Fibroblast of skin of left quadriceps (primary cell): Measurements from ENCODE around the gene ARMC9.

Source experiments
- DNase-seq, 2 experiments: peaks; one replicate each; pipeline ENCODE4 v3.0.0-alpha.2; 2013; ENCODE audit warnings: low read depth in 2 of 2

Gene ARMC9

DNA sequence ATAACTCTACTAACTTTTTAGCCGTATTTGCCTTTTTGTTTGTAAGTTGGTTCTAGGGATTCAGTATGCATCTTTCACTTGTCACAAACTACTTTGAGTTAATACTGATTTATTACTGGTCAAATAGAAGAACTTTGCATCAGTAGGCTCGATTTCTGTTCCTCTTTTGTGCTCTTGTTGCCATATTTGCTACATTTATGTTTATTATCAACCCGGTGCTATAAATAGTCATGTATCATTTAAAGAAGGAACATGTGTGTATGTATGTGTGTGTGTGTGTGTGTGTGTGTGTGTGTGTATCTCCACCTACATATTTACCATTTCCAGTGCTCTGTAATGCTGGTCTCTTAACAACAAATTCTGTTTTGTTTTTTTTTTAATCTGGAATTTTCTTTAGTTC lies 117.5 kb downstream of the ARMC9 start:
- no peak for DNase-seq

DNA sequence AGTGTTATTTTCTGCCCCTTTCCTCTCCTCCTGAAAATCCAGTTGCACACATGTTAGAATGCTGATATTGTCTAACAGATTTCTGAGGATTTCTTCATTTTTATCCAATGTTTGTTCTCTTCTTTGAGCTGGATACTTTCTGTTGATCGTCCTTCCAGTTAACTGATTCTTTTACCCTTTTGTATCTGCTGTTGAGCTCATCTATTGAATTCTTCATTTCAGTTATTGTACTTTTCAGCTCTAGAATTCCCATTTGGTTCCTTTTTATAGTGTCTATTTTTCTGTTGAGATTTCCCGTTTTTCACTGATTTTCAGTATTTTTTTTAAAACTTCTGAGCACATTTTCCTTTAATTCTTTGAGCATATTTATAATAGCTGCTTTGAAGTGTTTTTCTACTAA lies 119.1 kb downstream of the ARMC9 start:
- no peak for DNase-seq

DNA sequence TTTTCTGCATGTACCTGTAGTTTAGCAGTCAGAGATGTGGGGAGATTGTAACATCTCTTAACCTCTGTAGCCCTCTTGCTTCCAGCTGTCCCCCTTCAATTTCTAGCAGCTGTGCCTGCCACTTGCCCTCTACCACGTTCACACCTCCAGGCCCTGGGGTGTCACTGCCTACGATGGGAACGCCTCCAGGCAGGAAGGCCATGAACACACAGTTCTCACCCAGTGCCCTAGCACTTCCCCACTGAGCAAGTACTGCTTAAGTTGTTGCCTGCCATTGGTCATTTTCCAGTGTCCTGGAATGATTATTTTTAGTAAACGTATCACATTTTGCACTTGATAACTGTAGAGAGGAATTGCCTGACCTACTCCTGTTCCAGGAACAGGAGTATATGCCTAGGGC lies 120.0 kb downstream of the ARMC9 start:
- no peak for DNase-seq

DNA sequence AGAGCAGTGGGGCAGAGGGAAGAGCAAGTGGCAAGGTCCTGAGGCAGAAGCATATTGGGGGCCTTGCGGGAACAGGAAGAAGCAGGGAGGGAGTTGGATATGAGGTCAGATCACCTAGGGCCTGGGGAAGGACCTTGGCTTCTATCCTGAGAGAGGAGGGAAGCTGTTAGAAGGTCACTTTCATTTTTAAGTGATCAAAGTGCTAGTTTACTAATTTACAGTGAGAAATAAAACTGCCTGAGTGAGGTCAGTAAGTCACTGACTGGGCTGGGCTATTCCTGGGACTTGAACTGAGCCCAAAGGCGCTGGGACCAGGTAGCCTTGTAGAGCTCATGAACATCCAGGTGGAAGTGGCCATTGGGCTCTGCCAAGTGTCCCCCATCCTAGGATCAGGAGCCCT lies 120.5 kb downstream of the ARMC9 start:
- DNase-seq: no peak

DNA sequence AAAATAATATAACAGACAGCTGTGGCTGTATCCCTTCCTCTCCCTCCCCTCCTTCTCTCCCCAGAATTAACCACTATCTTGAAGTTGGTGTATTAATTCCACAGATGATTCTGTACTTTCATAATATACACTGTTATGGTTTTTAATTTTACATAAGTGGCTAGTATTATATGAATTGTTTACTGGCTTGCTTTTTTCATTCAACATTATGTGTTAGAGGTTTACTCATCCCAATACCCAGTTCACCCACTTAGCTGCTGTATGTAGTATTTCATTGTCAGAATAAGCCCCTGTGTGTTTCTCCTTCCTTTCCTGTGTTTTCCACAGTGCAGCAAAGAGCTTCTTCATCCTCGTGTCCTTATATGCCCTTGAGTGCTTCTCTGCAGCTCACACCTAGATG lies 121.4 kb downstream of the ARMC9 start:
- DNase-seq: no peak

DNA sequence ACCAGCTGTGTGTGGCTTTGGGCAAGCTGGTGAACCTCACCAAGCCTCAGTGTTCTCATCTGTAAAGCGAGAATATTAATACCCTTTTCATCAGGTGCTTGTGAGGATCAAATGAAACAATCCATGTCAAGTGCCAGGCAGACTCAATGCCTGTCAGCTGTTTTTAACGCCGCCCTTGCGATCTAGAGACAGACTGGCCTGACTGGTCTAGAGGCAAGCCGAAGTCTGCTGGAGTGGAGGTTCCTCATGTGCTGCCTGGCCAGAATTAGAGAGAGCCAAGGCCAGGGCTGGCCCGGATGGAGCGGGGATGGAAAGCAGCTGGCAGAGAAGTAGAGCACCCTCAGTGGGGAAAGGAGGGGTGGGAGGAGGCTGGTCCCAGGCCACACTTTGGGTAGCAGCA lies 122.6 kb downstream of the ARMC9 start:
- no peak for DNase-seq

DNA sequence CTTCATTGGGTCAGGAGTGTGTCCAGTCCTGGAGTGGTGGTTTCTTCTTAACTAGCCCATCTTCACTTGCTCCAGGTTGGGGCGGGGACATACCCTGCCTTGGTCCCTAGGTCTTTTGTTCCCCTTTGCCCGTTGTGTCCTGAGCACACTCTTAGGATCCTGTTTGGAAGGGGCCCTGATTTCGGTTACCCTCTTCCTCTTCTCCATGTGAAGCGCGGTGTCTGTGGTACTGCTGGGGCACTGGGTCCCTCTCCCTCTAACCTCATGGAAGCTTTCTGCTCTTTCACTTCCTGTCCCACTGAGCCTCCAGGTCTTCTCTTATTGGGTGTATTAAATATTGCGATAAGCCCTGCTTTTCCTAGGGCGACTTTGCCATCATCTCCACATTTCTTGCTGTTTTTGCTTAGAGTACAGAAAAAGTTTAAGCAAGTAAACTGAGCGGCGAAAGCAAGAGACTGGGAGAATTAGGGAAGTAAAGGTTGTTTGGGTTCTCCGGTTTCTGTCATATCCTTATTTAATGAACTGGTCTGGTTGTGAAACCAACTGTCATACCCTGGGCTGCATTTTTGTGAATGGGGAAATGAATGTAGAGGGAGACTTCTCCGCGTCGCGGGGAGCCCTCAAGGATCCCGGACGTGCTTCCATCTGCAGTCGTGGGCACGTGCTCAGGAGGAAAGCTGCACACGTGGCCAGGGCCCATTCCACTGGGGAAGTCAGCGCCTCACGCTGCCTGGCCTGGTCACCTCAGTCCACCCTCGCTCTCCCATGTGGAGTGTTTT lies 123.3 kb downstream of the ARMC9 start:
- no peak for DNase-seq

DNA sequence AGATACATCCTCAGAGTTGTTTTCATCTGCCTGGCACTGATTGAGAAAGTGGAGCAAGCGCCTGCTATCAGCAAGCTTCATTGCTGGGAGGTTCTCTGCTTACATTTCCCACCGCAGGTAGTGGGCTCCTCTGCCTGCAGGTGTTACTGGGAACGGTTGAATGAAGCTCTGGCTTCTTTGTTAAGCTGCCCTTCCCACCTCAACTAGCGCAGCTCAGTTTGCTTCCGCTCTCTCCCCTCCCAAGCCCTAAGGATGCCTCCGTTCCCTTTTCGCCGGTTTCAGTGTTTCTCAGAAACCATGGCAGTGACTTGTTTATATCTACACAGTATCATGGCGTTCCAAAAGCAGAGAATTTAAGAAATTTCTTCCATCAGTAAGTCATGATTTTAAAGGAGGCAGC lies 124.9 kb downstream of the ARMC9 start:
- no peak for DNase-seq

DNA sequence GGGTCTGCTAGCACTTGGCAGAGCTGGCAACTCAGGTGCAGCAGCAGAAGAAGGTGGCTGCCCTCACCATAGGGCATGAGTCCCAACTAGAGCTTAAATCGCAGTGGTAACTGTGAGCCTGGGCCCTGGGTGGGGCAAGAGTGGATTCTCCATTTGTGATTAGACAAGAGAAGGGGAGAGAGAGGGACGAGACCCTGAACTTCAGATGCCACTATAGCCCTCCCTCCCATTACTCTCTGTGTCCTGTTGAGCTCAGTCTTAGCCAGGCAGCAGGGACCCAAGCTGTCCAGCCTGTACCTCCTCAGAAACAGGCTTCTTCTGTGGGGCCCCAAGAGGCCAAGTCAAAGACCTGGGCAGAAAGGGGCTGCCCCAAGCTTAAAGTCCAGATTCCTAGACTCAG lies 127.4 kb downstream of the ARMC9 start:
- DNase-seq: no peak

DNA sequence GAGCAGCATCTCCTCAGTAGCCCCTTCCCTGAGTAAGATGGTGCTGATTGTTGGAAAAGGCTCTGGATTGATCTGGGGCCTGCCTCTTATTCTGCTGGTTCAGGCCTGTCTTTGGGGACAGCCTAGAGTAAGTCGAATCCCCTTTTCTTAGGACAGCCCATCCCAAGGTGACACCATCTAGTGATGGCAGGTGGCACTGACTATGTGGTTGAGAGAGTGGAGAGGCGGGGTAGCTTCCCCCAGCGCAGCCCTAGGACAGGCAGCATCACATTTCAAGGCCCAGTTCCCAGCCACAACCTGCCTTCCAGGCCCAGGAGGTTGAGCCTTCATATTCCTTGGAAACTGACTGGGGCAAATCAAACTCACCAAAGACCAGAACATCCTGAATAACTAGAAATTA lies 128.0 kb downstream of the ARMC9 start:
- DNase-seq: no peak

DNA sequence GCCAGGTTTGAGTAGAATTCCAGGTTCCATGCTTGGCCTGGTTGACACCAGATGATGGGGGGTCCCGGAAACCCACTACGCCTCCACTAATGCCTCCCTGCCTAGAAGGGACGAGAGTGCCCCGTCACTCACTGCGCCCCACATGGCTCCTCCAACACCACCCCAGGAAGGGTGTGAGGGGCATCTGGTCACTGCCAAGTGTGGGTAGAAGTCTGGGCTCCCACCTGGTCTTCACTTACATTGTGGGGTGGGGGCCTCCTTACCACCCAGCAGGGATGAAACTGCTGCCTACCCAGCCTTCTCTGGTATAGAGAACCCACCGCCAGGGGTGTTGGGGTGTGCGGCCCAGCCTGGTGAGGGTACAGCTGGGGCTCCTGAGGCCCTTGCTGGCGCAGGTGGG lies 131.9 kb downstream of the ARMC9 start:
- no peak for DNase-seq

DNA sequence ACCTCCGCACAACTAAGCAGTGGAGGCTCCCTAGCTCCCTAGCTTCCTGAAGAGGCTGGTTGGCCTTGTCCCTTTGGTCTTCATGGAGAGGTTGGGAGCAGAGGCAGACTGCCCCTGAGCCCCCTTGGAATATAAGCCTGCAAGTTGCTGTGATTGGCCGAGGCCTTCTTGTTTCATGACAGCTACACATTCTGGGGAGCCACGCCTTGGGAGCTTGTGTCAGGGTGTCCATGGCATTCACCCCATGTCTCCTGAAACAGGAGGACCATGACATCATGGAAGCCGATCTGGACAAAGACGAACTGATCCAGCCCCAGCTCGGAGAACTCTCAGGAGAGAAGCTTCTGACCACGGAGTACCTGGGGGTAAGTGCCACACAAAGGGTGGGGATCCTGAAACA lies 133.1 kb downstream of the ARMC9 start:
- DNase-seq: no peak

DNA sequence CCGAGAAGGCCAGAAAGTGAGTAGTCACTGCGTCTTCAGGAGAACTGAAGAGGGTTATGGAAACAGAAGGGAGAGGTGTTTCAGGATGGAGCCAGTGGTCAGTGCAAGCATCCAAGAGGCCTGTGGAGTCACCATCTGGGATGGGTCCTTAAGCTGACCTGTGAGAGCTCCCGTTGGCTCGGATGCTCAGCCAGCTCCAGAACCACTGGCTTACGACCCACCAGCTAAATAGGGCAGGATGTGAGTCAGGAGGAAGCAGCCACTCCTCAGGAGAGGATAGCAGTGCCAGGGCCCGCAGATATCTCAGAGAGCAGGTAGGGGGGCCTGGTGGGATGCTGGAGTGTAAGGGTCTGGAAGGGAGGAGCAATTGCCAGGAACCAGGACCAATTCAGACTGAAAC lies 134.0 kb downstream of the ARMC9 start:
- DNase-seq: no peak

DNA sequence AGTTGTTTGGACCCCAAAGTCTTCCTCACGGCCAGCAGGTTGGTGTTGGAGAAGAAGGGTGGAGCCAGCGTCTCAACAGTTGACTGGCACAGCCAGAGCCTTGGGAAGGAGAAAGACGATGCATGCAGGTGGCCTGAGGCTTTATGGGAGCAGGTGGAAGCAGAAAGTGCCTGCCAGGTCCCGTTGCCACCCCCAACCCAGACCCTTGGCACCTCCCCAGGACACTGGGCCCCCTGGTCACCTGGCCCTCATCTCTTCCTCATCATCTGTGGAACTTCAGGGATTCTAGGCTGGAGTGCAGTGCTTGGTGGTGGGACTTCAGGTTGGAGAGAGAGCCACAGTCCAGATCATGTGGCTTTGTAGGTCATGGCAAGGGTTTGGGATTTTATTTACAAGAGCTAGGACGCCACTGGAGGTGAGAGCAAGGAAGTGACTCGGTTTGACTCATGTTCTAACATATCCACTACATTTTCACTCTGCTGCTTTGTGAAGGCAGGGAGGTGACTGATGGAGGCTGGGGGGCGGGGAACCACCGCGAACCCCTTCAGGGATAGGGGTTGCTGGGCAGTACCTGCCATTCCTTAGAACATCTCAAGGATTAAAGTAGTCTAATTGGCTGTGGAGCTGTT lies 134.6 kb downstream of the ARMC9 start:
- no peak for DNase-seq

DNA sequence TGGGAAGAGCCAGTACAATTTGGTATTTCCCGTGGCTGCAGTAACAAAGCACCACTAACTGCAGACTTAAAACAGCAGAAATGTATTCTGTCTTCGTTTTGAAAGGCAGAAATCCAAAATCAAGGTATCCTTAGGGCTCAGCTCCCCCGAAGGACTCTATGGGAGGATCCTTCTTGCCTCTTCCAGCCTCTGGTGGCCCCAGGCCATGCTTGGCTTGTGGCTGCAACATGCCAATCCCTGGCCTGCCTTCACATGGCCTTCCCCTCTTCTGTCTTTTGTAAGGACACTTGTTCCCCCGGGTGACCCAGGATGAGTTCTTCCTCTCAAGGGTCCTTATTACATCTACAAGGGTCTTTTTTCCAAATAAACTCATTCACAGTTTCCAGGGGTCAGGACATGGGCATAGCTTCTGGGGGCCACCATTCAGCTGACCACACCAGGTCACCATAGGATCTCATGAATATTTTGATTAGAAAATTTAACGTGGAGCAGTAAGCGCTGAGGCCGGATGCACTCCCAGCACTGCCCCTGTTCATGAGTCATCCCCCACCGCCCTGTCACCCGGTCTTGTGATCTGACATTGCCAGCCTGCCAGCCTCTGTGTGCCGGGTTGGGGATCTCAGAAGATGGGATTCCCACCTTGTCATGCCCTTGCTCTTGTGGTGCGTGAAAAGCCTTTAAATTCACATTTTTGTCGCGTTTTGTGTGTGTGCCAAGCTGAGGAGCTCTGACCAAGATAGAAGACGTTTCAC lies 135.9 kb downstream of the ARMC9 start:
- DNase-seq: no peak

DNA sequence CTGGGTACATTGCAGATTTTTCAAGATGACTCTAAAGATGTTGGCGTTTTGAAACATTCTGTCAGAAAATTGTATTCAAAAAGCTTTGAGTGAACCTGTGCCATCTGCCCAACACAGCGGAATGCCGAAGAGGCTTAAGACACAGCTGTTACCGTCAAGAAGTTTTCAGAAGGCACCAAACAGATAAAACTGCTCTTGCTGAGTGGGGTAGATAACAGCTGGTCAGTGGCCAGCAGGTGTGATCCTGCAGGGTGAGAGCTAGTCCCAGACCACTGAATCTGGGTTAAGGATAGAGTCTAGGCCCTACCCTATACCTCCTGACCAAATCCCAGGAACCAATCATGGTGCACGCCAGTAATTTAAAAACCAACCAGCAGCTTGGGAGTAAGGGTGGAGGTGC lies 136.6 kb downstream of the ARMC9 start:
- DNase-seq: no peak

DNA sequence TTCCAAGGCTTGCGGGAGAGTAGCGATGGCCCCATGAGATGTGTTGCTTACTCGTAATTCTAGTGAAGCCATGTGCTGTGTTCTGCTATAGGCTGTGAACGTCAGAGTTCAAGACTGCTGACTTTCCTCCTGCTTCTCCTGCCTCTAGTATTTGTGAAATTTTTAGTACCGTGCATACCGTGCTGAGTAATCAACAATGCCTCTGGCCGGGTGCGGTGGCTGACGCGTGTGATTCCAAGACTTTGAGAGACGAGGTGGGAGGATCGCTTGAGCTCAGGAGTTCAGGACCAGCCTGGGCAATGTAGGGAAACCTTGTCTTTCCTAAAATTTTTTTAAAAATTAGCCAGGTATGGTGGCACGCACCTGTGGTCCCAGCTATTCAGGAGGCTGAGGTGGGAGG lies 137.2 kb downstream of the ARMC9 start:
- DNase-seq: no peak

DNA sequence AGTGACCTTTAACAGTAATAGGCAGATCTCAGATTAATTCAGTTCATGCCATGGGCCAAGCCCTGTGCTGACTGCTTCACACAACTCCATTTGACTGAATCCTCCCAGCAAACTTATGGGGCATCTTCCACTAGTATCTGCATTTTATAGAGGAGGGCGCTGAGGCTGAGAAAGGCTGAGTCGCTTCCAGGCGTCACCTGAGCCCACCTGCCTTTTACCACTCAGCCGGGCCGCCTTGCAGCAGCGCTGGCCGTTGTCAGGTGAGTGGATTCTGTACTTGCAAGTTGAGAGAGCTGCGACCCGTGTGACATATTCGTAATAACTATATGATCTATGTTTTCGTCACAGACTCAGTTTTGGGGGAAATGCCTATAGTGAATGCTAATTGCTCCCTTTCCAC lies 137.8 kb downstream of the ARMC9 start:
- no peak for DNase-seq

DNA sequence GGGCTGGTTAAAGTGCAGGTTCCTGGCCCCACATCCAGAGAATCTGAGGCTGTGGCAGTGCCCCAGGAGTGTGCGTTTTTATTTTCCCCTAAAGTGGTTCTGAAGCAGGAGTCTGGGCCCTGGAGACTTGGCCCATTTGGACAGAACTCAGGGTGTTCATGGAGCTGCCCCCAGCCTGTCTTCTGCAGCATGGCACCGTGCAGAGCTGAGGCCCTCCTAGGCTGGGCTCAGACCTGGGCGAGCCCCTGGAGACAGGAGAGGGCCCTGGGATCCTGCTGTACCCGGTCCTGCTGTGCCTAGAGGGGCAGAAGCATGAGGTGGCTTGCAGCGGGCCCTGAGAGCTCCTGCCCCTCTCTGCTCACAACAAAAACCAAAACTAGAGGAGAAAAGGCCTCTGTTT lies 138.3 kb downstream of the ARMC9 start:
- DNase-seq: no peak

DNA sequence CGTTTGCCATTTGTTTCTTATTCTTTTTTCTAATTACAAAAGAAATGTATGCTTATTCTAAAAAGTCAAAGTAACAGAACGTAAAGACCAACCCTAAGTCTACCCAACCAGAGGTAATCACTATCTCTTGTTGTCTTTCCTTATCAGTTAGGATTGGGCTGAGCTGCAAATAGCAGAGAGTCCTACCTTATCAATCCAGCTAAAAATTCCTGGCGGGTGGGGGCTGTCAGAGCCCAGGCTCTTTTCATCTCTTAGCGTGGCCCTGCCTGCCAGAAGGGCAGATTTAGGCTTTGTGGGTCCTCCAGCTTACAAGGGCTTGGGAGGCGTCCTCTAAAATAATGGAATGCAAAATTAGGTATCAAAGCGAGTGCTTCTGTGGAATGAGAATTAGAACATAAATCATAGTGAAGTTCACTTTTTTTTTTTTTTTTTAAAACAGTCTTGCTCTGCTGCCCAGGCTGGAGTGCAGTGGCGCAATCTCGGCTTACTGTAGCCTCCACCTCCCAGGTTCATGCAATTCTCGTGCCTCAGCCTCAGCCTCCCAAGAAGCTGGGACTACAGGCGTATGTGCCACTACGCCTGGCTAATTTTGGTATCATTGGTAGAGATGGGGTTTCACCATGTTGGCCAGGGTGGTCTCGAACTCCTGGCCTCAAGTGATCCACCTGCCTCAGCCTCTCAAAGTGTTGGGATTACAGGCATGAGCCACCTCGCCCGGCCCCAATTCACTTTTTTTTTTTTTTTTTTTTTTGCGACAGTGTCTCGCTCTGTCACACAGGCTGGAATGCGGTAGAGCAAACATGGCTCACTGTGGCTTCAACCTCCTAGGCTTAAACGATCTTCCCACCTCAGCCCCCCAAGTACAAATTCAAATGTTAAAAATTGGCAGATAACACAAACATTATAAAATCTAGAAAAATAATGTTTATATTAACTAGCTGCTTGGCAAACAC lies 139.7 kb downstream of the ARMC9 start:
- DNase-seq: no peak

DNA sequence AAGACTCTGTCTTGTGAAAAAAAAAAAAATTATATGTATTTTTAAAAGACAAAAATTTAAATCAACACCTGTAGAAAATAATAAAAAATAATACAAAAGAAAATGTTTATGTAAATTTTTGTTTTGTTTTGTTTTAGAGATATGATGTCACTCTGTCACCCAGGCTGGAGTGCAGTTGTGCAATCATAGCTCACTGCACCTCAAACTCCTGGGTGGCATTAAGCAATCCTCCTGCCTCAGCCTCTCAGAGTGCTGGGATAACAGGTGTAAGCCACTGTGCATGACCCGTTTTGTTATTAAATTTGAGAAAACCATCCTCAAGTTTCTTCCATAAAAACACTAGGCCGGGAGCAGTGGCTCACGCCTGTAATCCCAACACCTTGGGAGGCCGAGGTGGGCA lies 140.9 kb downstream of the ARMC9 start:
- DNase-seq: no peak

DNA sequence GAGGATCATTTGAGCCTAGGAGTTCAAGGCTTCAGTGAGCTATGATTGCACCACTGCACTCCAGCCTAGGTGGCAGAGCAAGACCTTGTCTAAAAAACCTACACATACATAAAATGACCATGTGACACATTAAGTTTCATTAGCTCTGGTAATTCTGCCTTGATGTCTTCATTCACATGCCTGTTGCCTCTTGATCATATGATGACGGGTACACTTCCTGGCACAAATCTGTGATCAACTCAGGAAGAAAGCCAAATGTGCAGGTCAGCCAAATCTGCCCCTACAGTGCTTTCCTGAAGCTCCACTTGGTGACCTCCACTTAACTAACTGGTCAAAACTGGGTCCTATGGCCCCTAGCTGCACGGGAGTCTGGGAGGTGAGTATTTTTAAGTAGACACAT lies 142.7 kb downstream of the ARMC9 start:
- no peak for DNase-seq
